ENCODE measurements around the gene RAB4A. TPM values are rescaled to one million over a fixed set of nuclear protein-coding genes. Genes with fewer than 3 reads are reported as not detected.

RAB4A gene
- total and polyA plus RNA-seq, 2 of the 13 experiments (the other 11 are each of a cell fraction or from before 2014, with no cell fraction given): 56.0 to 80.1 TPM

DNA sequence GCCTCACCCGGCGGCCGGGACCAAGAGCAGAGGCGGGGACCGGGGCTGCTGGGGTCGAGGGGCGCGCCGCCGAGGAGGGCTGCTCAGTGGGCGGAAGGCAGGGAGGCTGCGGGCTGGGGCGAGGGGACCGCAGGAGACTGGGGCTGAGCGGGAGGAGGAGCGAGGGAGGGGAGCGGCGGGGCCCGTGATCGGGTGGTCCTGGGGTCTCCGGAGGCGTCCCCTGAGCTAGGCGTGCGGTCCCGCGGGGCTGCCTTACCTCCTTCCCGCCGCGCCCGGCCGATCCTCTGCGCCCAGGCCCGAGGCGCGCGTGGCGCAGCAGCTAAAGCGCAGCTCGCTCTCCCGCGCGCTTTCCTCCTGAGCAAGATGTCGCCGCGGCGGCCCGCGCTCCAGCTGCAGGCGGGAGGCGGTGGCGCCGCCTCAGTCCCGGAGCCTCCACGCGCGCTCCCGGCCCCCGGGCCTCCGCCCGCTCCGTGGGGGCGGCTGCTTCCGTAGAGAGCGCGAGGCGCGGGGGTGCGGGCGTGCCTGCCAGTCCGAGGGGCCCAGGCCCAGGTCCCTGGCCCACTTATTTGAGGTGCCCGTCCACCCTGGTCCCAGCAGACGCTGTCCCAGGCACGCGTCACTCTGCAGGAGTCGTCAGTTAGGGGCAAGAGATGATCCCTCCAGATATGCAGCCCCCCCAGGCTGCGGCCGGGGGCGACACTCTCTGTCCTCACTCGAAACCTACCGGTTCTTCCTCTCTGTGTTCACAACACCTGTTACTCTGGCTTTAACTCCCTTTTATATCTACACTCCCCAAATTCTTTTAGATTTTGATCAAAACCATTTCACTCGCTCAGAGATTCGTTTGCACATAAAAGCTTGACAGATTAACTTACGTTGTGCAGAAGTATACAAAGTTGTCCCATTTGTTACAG is 72.0 kb downstream of the RAB4A start, which contains the start of gene CCSAP (continued):
- TF ChIP-seq, protein P1, sequence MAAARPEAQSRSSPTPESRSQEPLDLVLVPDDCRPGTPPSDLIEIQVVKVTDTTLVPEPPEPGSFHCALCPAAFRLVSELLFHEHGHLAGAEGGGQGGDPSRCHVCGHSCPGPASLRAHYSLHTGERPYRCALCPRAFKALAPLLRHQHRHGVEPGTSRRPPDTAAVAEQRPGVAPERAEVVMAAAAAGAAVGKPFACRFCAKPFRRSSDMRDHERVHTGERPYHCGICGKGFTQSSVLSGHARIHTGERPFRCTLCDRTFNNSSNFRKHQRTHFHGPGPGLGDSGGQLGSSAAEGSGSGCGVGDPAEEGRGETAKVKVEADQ (CRISPR knock-in tag; IDR thresholded peaks at IDR 0.05; ENCODE audit: borderline replicate concordance): no peak
- no peak for TF ChIP-seq NFKB2 (CRISPR knock-in tag; IDR thresholded peaks at IDR 0.05; ENCODE audit: borderline replicate concordance)
- no peak; the same call in 1 of the 2 replicates for TF ChIP-seq ZNF777 (CRISPR knock-in tag; IDR thresholded peaks at IDR 0.05)
- no peak for TF ChIP-seq ZSCAN12 (CRISPR knock-in tag; IDR thresholded peaks at IDR 0.05)
- TF ChIP-seq DPF2 (CRISPR knock-in tag; IDR thresholded peaks at IDR 0.05; ENCODE audit: borderline replicate concordance, low read depth): no peak
- no peak for TF ChIP-seq SSRP1 (CRISPR knock-in tag; IDR thresholded peaks at IDR 0.05)
- TF ChIP-seq, protein P2, sequence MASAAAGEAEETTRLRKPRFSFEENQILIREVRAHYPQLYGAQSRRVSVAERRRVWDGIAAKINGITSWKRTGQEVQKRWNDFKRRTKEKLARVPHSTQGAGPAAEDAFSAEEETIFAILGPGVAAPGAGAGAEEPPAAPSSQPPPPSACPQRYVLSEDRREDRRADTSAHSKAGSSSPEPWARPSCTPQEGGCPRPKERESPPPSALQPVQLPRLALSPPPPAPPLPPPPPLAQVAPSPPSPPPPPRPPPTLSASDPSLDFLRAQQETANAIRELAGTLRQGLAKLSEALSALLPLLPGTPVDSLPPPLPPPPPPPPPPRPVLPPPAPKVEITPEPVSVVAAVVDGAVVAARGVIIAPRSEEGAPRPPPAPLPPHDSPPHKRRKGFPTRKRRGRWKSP (CRISPR knock-in tag; IDR thresholded peaks at IDR 0.05): peak; percentile 58; the same call in 1 of the 2 replicates
- TF ChIP-seq, protein P3, sequence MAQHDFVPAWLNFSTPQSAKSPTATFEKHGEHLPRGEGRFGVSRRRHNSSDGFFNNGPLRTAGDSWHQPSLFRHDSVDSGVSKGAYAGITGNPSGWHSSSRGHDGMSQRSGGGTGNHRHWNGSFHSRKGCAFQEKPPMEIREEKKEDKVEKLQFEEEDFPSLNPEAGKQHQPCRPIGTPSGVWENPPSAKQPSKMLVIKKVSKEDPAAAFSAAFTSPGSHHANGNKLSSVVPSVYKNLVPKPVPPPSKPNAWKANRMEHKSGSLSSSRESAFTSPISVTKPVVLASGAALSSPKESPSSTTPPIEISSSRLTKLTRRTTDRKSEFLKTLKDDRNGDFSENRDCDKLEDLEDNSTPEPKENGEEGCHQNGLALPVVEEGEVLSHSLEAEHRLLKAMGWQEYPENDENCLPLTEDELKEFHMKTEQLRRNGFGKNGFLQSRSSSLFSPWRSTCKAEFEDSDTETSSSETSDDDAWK (CRISPR knock-in tag; IDR thresholded peaks at IDR 0.05): no peak
- TF ChIP-seq, protein P4, sequence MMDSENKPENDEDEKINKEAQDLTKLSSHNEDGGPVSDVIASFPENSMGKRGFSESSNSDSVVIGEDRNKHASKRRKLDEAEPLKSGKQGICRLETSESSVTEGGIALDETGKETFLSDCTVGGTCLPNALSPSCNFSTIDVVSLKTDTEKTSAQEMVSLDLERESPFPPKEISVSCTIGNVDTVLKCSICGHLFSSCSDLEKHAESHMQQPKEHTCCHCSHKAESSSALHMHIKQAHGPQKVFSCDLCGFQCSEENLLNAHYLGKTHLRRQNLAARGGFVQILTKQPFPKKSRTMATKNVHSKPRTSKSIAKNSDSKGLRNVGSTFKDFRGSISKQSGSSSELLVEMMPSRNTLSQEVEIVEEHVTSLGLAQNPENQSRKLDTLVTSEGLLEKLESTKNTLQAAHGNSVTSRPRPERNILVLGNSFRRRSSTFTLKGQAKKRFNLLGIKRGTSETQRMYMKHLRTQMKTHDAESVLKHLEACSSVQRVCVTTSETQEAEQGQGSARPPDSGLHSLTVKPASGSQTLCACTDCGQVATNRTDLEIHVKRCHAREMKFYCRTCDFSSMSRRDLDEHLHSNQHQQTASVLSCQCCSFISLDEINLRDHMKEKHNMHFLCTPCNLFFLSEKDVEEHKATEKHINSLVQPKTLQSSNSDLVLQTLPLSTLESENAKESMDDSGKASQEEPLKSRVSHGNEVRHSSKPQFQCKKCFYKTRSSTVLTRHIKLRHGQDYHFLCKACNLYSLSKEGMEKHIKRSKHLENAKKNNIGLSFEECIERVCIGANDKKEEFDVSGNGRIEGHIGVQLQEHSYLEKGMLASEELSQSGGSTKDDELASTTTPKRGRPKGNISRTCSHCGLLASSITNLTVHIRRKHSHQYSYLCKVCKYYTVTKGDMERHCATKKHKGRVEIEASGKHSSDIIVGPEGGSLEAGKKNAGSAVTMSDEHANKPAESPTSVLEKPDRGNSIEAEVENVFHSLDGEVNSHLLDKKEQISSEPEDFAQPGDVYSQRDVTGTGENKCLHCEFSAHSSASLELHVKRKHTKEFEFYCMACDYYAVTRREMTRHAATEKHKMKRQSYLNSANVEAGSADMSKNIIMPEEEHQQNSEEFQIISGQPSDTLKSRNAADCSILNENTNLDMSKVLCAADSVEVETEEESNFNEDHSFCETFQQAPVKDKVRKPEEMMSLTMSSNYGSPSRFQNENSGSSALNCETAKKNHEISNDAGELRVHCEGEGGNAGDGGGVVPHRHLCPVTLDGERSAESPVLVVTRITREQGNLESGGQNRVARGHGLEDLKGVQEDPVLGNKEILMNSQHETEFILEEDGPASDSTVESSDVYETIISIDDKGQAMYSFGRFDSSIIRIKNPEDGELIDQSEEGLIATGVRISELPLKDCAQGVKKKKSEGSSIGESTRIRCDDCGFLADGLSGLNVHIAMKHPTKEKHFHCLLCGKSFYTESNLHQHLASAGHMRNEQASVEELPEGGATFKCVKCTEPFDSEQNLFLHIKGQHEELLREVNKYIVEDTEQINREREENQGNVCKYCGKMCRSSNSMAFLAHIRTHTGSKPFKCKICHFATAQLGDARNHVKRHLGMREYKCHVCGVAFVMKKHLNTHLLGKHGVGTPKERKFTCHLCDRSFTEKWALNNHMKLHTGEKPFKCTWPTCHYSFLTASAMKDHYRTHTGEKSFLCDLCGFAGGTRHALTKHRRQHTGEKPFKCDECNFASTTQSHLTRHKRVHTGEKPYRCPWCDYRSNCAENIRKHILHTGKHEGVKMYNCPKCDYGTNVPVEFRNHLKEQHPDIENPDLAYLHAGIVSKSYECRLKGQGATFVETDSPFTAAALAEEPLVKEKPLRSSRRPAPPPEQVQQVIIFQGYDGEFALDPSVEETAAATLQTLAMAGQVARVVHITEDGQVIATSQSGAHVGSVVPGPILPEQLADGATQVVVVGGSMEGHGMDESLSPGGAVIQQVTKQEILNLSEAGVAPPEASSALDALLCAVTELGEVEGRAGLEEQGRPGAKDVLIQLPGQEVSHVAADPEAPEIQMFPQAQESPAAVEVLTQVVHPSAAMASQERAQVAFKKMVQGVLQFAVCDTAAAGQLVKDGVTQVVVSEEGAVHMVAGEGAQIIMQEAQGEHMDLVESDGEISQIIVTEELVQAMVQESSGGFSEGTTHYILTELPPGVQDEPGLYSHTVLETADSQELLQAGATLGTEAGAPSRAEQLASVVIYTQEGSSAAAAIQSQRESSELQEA (CRISPR knock-in tag; IDR thresholded peaks at IDR 0.05; ENCODE audit: not compliant biosample characterization): no peak
- TF ChIP-seq ZSCAN20 (CRISPR knock-in tag; IDR thresholded peaks at IDR 0.05; ENCODE audit: borderline replicate concordance): 0 out of 2 replicates have a peak, but pooled peaks have one; percentile 33
- TF ChIP-seq PITX1 (CRISPR knock-in tag; IDR thresholded peaks at IDR 0.05): no peak
- no peak for TF ChIP-seq KAT7 (CRISPR knock-in tag; IDR thresholded peaks at IDR 0.05; ENCODE audit: borderline replicate concordance)
- no peak for TF ChIP-seq PHB2 (IDR thresholded peaks at IDR 0.05; ENCODE audit: partially characterized antibody)
- no peak for TF ChIP-seq ZNF720 (CRISPR knock-in tag; IDR thresholded peaks at IDR 0.05)
- no peak for TF ChIP-seq SP1 (IDR thresholded peaks at IDR 0.05)
- TF ChIP-seq SP1 (CRISPR knock-in tag; IDR thresholded peaks at IDR 0.05): no peak
- no peak for TF ChIP-seq ZNF552 (CRISPR knock-in tag; IDR thresholded peaks at IDR 0.05; ENCODE audit: borderline replicate concordance)

Data from HepG2 (cell line).